Measurements from ENCODE around the gene GDF7.

The GDF7 gene

GRCh38 chr2:20629581-20630171 lies 37.3 kb upstream of the GDF7 start:
- DNase-seq, result no peak

DNA sequence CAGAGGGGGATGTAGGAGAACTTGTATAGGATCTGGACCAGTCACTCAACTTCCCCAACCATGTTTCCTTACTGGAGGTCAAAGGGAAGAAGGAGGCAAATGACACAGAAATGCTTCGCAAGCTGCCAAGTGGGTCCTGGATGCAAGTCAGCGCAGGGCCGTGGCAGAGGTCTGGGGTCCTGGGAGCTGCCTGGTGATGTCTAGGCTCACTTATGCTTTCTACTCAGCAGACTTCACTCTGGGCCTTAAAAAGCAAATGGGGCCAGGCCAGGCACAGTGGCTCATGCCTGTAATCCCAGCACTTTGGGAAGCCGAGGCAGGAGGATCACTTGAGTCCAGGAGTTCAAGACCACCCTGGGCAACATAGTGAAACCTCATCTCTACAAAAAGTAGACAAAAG lies 36.0 kb upstream of the GDF7 start:
- DNase-seq, result no peak

- DNase-seq, result no peak
Observed at GRCh38 chr2:20631617-20632307, 35.2 kb upstream of the GDF7 start.

DNA sequence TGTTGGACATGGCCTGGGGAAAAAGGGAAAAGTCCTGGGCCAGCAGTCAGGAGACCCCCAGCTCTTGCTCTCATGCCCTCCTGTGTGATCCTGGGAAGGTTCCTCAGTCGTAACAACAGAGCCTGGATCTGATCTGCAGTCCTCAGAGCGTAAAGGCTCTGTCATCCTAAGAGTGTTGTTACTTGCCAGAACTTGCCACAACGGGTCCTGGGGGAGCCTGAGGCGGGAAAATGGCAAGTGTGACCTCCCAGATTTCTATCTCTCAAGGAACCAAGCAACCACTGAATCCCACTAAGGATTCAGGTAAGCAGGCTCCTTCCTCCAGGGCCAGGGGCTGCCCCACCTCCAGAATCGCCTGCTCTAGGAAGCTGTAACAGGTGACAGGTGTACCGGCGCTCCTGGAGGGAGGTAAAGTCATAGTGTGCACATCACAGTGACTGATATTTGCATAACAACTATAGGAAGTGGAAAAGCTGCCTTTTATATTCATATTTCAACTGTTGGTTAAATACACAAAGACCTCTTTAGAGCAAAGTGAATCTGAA lies 34.4 kb upstream of the GDF7 start:
- DNase-seq, result no peak

- no peak for DNase-seq
Observed at GRCh38 chr2:20633001-20633400, 33.9 kb upstream of the GDF7 start.

- no peak for DNase-seq
Observed at GRCh38 chr2:20633794-20634506, 33.0 kb upstream of the GDF7 start.

- no peak for DNase-seq
Observed at GRCh38 chr2:20634507-20635112, 32.3 kb upstream of the GDF7 start.

- no peak for DNase-seq
Observed at GRCh38 chr2:20635113-20635510, 31.8 kb upstream of the GDF7 start.

- peak; percentile 92 for DNase-seq
Observed at GRCh38 chr2:20635675-20636584, 31.0 kb upstream of the GDF7 start.

DNA sequence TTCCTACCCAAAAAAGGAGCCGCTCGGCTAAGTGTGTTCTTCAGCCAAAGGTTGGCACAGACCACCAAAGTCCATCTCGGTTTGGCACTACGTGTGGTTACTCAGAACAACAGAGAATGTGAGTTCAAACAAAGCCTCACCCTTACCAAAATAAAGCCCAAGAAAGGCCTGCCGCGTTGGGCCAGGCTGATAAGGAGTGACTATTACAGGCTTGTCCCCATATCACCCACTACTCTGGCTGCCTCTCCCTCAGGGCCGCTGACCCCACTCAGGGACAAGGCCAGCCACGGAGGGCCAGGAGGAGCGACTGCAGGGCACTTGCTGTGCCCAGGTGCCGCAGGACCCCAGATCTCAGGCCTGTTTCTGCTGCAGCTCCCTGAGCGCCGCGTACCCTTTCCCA lies 29.8 kb upstream of the GDF7 start:
- no peak for DNase-seq

DNA sequence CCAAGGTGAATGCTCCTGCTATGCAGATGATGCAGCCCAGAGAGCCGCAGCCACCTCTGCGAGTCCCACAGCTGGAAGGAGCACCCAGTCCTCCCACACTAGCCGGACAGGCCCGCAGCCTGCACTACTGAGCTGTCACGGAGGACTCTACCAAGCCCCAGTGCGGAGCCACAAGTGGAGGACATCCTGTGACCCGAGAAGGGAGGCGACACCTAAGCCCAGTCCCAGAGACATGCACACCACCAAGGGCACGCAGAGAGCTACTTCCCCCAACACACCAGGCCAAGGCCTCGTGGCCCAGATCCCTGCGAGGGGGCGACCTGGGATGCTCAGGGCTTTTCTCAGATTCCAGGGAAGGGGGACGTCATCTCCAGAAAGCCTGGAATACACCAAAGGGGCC lies 28.9 kb upstream of the GDF7 start:
- DNase-seq, result no peak

- no peak for DNase-seq
Observed at GRCh38 chr2:20638646-20639430, 28.1 kb upstream of the GDF7 start.

DNA sequence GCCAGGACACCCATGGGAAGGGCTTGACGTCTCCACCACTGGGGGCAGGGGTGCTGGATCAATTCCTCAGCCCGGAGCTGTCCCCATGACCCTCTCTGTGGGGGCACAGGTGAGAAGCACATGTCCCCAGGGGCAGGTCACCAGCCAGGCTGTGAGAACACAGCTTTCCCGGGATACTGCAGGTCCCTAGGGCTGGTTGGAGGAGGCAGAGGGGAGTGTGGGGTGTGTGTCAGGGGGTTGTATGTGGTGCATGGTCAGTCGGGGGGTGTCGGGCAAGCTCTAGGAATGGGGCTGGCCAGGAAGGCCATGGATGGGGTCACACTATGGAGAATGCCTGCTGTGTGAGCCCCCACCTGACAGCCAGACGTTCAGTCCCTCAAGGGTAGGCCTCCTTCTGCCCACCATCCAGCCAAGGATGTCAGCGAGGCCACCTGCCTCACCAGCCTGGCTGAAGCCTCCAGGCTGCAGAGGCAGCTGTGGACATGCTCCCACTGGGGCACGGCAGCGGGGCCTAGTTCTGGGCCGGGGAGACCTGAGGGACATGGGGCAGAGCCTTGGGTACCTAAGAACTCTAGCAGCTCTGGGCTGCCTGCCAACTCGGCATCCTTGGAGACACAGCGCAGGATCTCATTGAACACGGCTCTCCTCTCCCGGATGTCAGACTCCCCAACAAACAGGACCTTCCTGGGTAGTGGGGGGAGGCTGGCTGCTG lies 26.4 kb upstream of the GDF7 start:
- no peak for DNase-seq

DNA sequence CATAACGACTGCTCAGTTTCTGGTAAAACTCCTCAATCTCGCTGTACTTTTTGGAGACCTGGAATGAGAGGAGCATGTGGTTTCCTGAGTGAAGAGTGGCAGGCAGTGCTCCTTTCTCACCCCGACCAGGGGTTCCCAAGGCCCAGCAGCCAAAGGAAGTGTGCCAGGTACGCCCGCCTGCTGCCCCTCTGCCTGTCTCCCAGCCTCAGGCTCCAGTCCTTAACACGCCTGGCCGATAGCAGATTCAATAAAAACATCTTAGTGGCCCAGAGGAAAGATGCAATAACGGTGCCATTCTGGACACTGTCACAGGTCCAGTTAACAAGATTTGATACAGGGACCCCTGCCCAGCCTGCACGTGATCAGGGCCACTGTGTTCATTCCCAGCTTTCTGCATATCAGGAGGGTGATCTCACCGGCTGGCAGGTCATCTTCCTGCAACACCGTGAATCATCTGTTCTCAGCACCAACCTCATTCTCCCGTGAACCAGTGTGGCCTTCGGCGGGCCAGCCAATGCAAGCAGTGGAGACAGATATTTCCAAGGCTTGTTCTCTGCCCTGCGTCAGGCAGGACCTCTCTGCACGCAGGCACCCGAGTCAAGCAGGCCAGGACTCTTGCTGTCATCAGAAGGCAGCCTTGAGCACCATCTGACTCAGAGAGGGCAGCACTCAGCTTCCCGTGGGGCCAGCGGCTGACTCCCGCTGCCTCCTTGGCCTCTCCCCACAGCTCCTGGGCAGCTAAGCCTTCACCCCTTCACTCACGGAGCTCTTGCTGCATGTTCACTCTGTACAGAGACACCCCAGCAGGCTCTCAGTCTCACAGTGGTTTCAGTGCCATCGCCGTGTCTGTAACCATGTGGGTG lies 25.6 kb upstream of the GDF7 start:
- no peak for DNase-seq

- DNase-seq, result peak; percentile 97
Observed at GRCh38 chr2:20642055-20642971, 24.6 kb upstream of the GDF7 start.

GRCh38 chr2:20643060-20643459 lies 23.9 kb upstream of the GDF7 start:
- DNase-seq, result no peak

DNA sequence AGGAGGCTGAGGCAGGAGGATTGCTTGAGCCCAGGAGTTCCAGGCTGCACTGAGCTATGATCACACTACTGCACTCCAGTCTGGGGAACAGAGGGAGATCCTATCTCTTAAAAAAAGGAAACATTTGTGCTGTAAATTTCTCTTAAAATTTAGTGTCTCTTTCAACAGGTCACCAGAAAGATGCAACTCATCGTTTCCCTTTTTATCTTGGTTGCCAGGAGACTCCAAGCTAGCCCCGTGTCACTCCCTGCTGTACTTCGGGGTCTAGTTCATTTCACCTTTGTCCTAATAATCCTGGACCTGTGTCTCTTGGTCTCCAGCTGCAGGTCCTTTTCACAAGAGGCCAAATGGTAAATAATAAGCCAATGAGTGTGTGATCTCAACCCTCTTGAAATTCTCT lies 23.1 kb upstream of the GDF7 start:
- DNase-seq, result no peak

- no peak for DNase-seq
Observed at GRCh38 chr2:20645301-20645701, 21.6 kb upstream of the GDF7 start.

DNA sequence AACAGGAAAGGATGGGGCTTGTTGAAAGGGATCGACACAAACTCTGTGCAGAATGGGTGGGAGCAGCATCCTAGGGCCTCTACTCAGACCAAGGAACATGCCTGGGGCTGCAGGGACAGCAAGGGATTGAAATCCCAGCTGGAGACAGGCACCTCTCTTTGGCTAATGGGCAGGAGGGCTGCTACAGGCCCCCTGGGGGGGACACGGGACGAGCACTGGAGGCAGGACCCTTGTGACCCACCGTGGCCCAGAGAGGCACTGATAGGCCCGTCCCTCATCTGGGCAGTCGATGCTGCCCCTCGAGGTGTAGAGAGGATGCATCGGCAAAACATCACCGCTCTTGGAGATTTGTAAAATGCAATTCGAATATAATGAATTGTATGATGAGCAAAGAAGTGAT lies 21.2 kb upstream of the GDF7 start:
- no peak for DNase-seq

All from 8988T (cell line).